GM19025 (cell line): ENCODE measurements around the gene POLR2J.
"Not testable (repeated sequence)": the region's sequence is repeated elsewhere in the genome, so short reads cannot be mapped to it uniquely, and the experiment has no call there.

Source experiments
- ATAC-seq: cut with Tn5 transposase; IDR thresholded peaks from one replicate; pipeline ENCODE4 v1.9.1; 2021; ENCODE audit warnings: mild to moderate bottlenecking, low read depth, moderate library complexity; ENCODE audit not compliant: unreplicated experiment

POLR2J gene

GRCh38 chr7:102496861-102497260, 18.1 kb upstream of the POLR2J start:
- not testable (repeated sequence) for ATAC-seq

GRCh38 chr7:102494473-102495149, 15.9 kb upstream of the POLR2J start:
- peak; percentile 56 for ATAC-seq

- not testable (repeated sequence) for ATAC-seq
Measured at GRCh38 chr7:102494026-102494425, 15.3 kb upstream of the POLR2J start.

GRCh38 chr7:102493220-102493935, 14.7 kb upstream of the POLR2J start:
- ATAC-seq: peak; percentile 28

GRCh38 chr7:102490529-102491075, 11.9 kb upstream of the POLR2J start:
- peak; percentile 39 for ATAC-seq

GRCh38 chr7:102484317-102484716, 5.6 kb upstream of the POLR2J start:
- ATAC-seq: not testable (repeated sequence)

- ATAC-seq: not testable (repeated sequence)
Measured at GRCh38 chr7:102481962-102482361, 3.2 kb upstream of the POLR2J start.

- not testable (repeated sequence) for ATAC-seq
Measured at GRCh38 chr7:102479982-102480637, 1.4 kb upstream of the POLR2J start.

- ATAC-seq: peak; percentile 24
Measured at GRCh38 chr7:102479209-102479584, 475 bp upstream of the POLR2J start.

GRCh38 chr7:102474736-102475435, 3.8 kb downstream of the POLR2J start:
- not testable (repeated sequence) for ATAC-seq

GRCh38 chr7:102474116-102474515, 4.6 kb downstream of the POLR2J start:
- not testable (repeated sequence) for ATAC-seq

GRCh38 chr7:102473271-102473991, 5.3 kb downstream of the POLR2J start:
- no peak for ATAC-seq

GRCh38 chr7:102472126-102473041, 6.3 kb downstream of the POLR2J start:
- ATAC-seq: no peak

GRCh38 chr7:102471791-102472125, 7.0 kb downstream of the POLR2J start:
- ATAC-seq: no peak

- ATAC-seq: no peak
Measured at GRCh38 chr7:102469972-102470825, 8.5 kb downstream of the POLR2J start.

GRCh38 chr7:102469351-102469971, 9.3 kb downstream of the POLR2J start:
- ATAC-seq: no peak

- no peak for ATAC-seq
Measured at GRCh38 chr7:102468478-102469350, 10.0 kb downstream of the POLR2J start.
